CD14-positive monocyte (primary cell): ENCODE data around the gene TANGO6. TPM values are rescaled to one million over a fixed set of nuclear protein-coding genes. Genes with fewer than 3 reads are reported as not detected.

Experiments
- DNase-seq, 3 donors: peaks; one replicate each; pipeline ENCODE4 v3.0.0-alpha.2; 2011 to 2022
- H2AFZ ChIP-seq: 2 replicates; pipeline ENCODE4 v1.6.0; 2012; ENCODE audit warnings: mild to moderate bottlenecking, low read depth, low read length, inconsistent platforms; ENCODE audit not compliant: insufficient read depth, poor library complexity, severe bottlenecking
- H3K27ac ChIP-seq, 2 donors: 1 replicate in 1 of 2; 2 replicates in 1 of 2; pipeline ENCODE4 v1.5.1; 2012 to 2013; ENCODE audit warnings: low read length in 2 of 2, control low read depth in 1 of 2, inconsistent platforms in 1 of 2, low read depth in 1 of 2, mild to moderate bottlenecking in 1 of 2
- H3K27me3 ChIP-seq, 2 donors: one replicate each; pipeline versions ENCODE4 v1.6.0 to v1.6.1; 2011 to 2013; ENCODE audit warnings: low read length in 2 of 2; ENCODE audit not compliant: control insufficient read depth in 2 of 2, insufficient read depth in 2 of 2
- H3K36me3 ChIP-seq, 2 donors: replicated peaks in 1 of 2; 1 replicate in 1 of 2; 2 replicates in 1 of 2; pipeline versions ENCODE4 v1.5.1 to v1.6.1; 2012 to 2013; ENCODE audit warnings: low read length in 2 of 2, control low read depth in 1 of 2, inconsistent platforms in 1 of 2, mild to moderate bottlenecking in 1 of 2; ENCODE audit not compliant: insufficient read depth in 2 of 2, control insufficient read depth in 1 of 2
- H3K4me1 ChIP-seq, 2 donors: 1 replicate in 1 of 2; 2 replicates in 1 of 2; pipeline versions ENCODE4 v1.5.1 to v1.6.1; 2012 to 2013; ENCODE audit warnings: low read length in 2 of 2, control low read depth in 1 of 2, inconsistent platforms in 1 of 2, mild to moderate bottlenecking in 1 of 2, moderate library complexity in 1 of 2; ENCODE audit not compliant: insufficient read depth in 2 of 2, control insufficient read depth in 1 of 2
- H3K4me2 ChIP-seq: replicated peaks from 2 replicates; pipeline ENCODE3; 2012; ENCODE audit warnings: low read length, moderate library complexity, mild to moderate bottlenecking; ENCODE audit not compliant: poor library complexity, severe bottlenecking; ENCODE audit errors: extremely low read depth
- H3K4me3 ChIP-seq, 3 experiments: fragments of 200-600 bp in 1 of 3; sonication (generic) in 1 of 3; replicated peaks in 1 of 3; 1 replicate in 2 of 3; 2 replicates in 1 of 3; pipeline ENCODE4 v1.5.1; 2011 to 2013; ENCODE audit warnings: low read length in 3 of 3, mild to moderate bottlenecking in 3 of 3, control low read depth in 2 of 3, low read depth in 2 of 3, inconsistent platforms in 1 of 3, moderate library complexity in 1 of 3
- H3K79me2 ChIP-seq: 2 replicates; pipeline ENCODE4 v1.6.0; 2012; ENCODE audit warnings: mild to moderate bottlenecking, control low read depth, inconsistent platforms, low read length, moderate library complexity; ENCODE audit not compliant: insufficient read depth
- H3K9ac ChIP-seq: 2 replicates; pipeline ENCODE4 v1.6.0; 2017; ENCODE audit warnings: low read length, mild to moderate bottlenecking; ENCODE audit not compliant: insufficient read depth, poor library complexity, severe bottlenecking
- H3K9me3 ChIP-seq, 2 donors: replicated peaks in 1 of 2; 1 replicate in 1 of 2; 2 replicates in 1 of 2; pipeline versions ENCODE4 v1.5.1 to v1.6.1; 2012 to 2013; ENCODE audit warnings: low read length in 2 of 2, control low read depth in 1 of 2; ENCODE audit not compliant: control insufficient read depth in 1 of 2, insufficient read depth in 1 of 2
- H4K20me1 ChIP-seq: 2 replicates; pipeline ENCODE4 v1.6.0; 2012; ENCODE audit warnings: mild to moderate bottlenecking, low read length, control low read depth, moderate library complexity; ENCODE audit not compliant: insufficient read depth
- H3K27ac Mint-ChIP-seq, 7 donors: one replicate each; pipeline ENCODE4 v1.8.0; 2020; ENCODE audit warnings: mild to moderate bottlenecking in 7 of 7, mixed read lengths in 7 of 7, moderate library complexity in 6 of 7, inconsistent platforms in 2 of 7
- H3K27me3 Mint-ChIP-seq, 3 donors: one replicate each; pipeline ENCODE4 v1.8.0; 2021 to 2022; ENCODE audit warnings: low read depth in 3 of 3, mild to moderate bottlenecking in 3 of 3, mixed read lengths in 3 of 3, moderate library complexity in 3 of 3, inconsistent platforms in 1 of 3
- H3K36me3 Mint-ChIP-seq, 2 donors: one replicate each; pipeline ENCODE4 v1.8.0; 2020; ENCODE audit warnings: mixed read lengths in 2 of 2, inconsistent platforms in 1 of 2, mild to moderate bottlenecking in 1 of 2
- H3K4me1 Mint-ChIP-seq: one replicate; pipeline ENCODE4 v1.8.0; 2020; ENCODE audit warnings: mild to moderate bottlenecking, mixed read lengths
- H3K4me3 Mint-ChIP-seq, 2 donors: one replicate each; pipeline ENCODE4 v1.8.0; 2020; ENCODE audit warnings: mild to moderate bottlenecking in 2 of 2, mixed read lengths in 2 of 2, moderate library complexity in 1 of 2
- H3K9me3 Mint-ChIP-seq, 7 donors: one replicate each; pipeline ENCODE4 v1.8.0; 2020 to 2022; ENCODE audit warnings: mixed read lengths in 7 of 7, mild to moderate bottlenecking in 6 of 7, moderate library complexity in 6 of 7, inconsistent platforms in 2 of 7
- WGBS: methylation state at CpG from one replicate; pipeline ENCODE4 v1.1.5; 2013; ENCODE audit warnings: missing lambda C conversion rate; ENCODE audit not compliant: insufficient coverage; 5-methylcytosine and 5-hydroxymethylcytosine counted together
- intact Hi-C, 2 donors: fragments of 100-400 bp; cut with micrococcal nuclease; formaldehyde crosslinking; loops; one replicate each; pipeline versions ENCODE4 v1.15.0 to v1.15.1; 2023
- polyA plus RNA-seq, 3 donors: library from polyadenylated mRNA; depleted of rRNA in 1 of 3; unstranded in 2 of 3; stranded (reverse) in 1 of 3; fragments of 300-500 nt in 2 of 3; fragments of >200 nt in 1 of 3; fragmentation: Illumina TruSeq in 2 of 3; gene quantifications; 1 replicate in 2 of 3; 2 replicates in 1 of 3; pipeline ENCODE4 v1.2.3, GENCODE V29; 2012 to 2021
- TF ChIP-seq, protein P1 (sequence below): fragments of 200-600 bp; IDR thresholded peaks from one replicate; pipeline ENCODE4 v1.8.0; 2022; ENCODE audit warnings: antibody characterized with exemption, mild to moderate bottlenecking

The TANGO6 gene
- polyA plus RNA-seq, 3 donors, result 6.5 to 8.1 (median 7.3) TPM

- intact Hi-C loops, result no loop called here
- H3K36me3 Mint-ChIP-seq, result peaks cover 29 to 37% of the 10 kb centered on the region in 2 donors
- TF ChIP-seq, protein P1, sequence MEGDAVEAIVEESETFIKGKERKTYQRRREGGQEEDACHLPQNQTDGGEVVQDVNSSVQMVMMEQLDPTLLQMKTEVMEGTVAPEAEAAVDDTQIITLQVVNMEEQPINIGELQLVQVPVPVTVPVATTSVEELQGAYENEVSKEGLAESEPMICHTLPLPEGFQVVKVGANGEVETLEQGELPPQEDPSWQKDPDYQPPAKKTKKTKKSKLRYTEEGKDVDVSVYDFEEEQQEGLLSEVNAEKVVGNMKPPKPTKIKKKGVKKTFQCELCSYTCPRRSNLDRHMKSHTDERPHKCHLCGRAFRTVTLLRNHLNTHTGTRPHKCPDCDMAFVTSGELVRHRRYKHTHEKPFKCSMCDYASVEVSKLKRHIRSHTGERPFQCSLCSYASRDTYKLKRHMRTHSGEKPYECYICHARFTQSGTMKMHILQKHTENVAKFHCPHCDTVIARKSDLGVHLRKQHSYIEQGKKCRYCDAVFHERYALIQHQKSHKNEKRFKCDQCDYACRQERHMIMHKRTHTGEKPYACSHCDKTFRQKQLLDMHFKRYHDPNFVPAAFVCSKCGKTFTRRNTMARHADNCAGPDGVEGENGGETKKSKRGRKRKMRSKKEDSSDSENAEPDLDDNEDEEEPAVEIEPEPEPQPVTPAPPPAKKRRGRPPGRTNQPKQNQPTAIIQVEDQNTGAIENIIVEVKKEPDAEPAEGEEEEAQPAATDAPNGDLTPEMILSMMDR, result no peak
- H4K20me1 ChIP-seq, result peaks cover 76% of the 10 kb centered on the region
- H3K4me2 ChIP-seq, result no peak overlapping the region
- 96% methylated on average over 39 of the region's 48 CpGs for WGBS
- peaks cover 17 to 27% of the 10 kb centered on the region in 2 donors for H3K36me3 ChIP-seq
- H3K9me3 Mint-ChIP-seq, result peaks cover 0 to 7% (median under 1%) of the 10 kb centered on the region in 7 donors
- no peak overlapping the region for H3K9ac ChIP-seq
- H3K27me3 Mint-ChIP-seq, result peaks cover 42 to 44% (median 43%) of the 10 kb centered on the region in 3 donors
- no peaks in the 10 kb centered on the region for H3K79me2 ChIP-seq
- no peak overlapping the region for H3K27ac ChIP-seq
- DNase-seq, result no peak
- H3K4me3 ChIP-seq, result no peak overlapping the region
- H3K4me1 Mint-ChIP-seq, result peaks cover 24% of the 10 kb centered on the region
- H2AFZ ChIP-seq, result no peak overlapping the region
- peaks cover 0 to 7% of the 10 kb centered on the region in 2 donors for H3K9me3 ChIP-seq
- peaks cover 14 to 25% of the 10 kb centered on the region in 2 donors for H3K4me1 ChIP-seq
- peak overlapping the region in 1 of 2 donors; percentile 35 for H3K4me3 Mint-ChIP-seq
- no peak overlapping the region for H3K27ac Mint-ChIP-seq
- H3K27me3 ChIP-seq, result peaks cover 21 to 40% of the 10 kb centered on the region in 2 donors
Observed at GRCh38 chr16:69109486-69110270, 266.3 kb downstream of the TANGO6 start.

DNA sequence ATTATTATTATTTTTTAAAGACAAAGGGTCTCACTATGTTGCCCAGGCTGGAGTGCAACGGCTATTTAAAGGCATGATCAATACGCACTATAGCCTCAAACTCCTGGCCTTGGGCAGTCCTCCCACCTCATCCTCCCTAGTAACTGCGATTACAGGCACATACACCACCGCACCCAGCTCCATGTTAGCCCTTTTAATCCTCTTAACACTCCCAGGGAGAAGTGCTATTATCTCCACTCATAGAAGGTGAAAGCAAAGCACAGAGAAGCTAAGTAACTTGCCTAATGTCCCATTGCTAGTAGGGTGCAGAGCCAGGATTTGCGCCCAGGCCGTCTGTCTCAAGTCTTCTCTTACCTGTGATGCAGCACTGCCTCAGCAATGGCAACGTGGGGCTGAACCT, 267.1 kb downstream of the TANGO6 start:
- no peak overlapping the region for H3K9ac ChIP-seq
- H3K4me1 Mint-ChIP-seq, result peaks cover 23% of the 10 kb centered on the region
- no peaks in the 10 kb centered on the region for H3K79me2 ChIP-seq
- H3K4me1 ChIP-seq, result peaks cover 14 to 24% of the 10 kb centered on the region in 2 donors
- H3K27ac Mint-ChIP-seq, result peak overlapping the region in 1 of 7 donors; percentile 39
- TF ChIP-seq, protein P1, result no peak
- peaks cover 20 to 35% of the 10 kb centered on the region in 2 donors for H3K36me3 ChIP-seq
- peaks cover 35 to 39% (median 36%) of the 10 kb centered on the region in 3 donors for H3K27me3 Mint-ChIP-seq
- H3K4me2 ChIP-seq, result no peak overlapping the region
- no peak overlapping the region for H2AFZ ChIP-seq
- peaks cover 82% of the 10 kb centered on the region for H4K20me1 ChIP-seq
- peaks cover 35 to 44% of the 10 kb centered on the region in 2 donors for H3K36me3 Mint-ChIP-seq
- no peak overlapping the region for H3K27ac ChIP-seq
- H3K4me3 Mint-ChIP-seq, result no peak overlapping the region
- peaks cover 0 to 3% (median 0%) of the 10 kb centered on the region in 7 donors for H3K9me3 Mint-ChIP-seq
- no peak for DNase-seq
- 100% methylated on average over 6 of the region's 7 CpGs for WGBS
- no peak overlapping the region for H3K4me3 ChIP-seq
- intact Hi-C loops, result no loop called here
- peaks cover 17 to 33% of the 10 kb centered on the region in 2 donors for H3K27me3 ChIP-seq
- peaks cover 0 to 4% of the 10 kb centered on the region in 2 donors for H3K9me3 ChIP-seq
